Breast epithelium (tissue), 4 donors: ENCODE results near the gene PCYT2. TPM values are rescaled to one million over a fixed set of nuclear protein-coding genes. Genes with fewer than 3 reads are reported as not detected.

Experiments
- DNase-seq, 2 donors: peaks; one replicate each; pipeline ENCODE4 v3.0.0-alpha.2; 2019; ENCODE audit warnings: low spot score in 2 of 2
- H3K27ac ChIP-seq, 2 donors: fragments of 200-600 bp; sonication (generic) in 1 of 2; one replicate each; pipeline ENCODE4 v1.5.1; 2016 to 2019; ENCODE audit warnings: mild to moderate bottlenecking in 1 of 2
- H3K27me3 ChIP-seq, 2 donors: fragments of 200-600 bp; sonication (generic) in 1 of 2; one replicate each; pipeline versions ENCODE4 v1.5.1 to v1.6.0; 2017 to 2019; ENCODE audit warnings: control low read depth in 1 of 2, mild to moderate bottlenecking in 1 of 2
- H3K36me3 ChIP-seq: fragments of 200-600 bp; one replicate; pipeline ENCODE4 v1.5.1; 2019
- H3K4me1 ChIP-seq, 2 donors: fragments of 200-600 bp; sonication (generic); one replicate each; pipeline ENCODE4 v1.5.1; 2016 to 2019; ENCODE audit warnings: control low read depth in 1 of 2
- H3K4me3 ChIP-seq, 3 donors: fragments of 200-600 bp; sonication (generic); 1 replicate in 2 of 3; 2 replicates in 1 of 3; pipeline ENCODE4 v1.5.1; 2016 to 2019; ENCODE audit warnings: mild to moderate bottlenecking in 3 of 3, moderate library complexity in 2 of 3
- H3K9me3 ChIP-seq, 2 donors: fragments of 200-600 bp; sonication (generic) in 1 of 2; one replicate each; pipeline ENCODE4 v1.5.1; 2016 to 2019; ENCODE audit warnings: control low read depth in 1 of 2
- POLR2A ChIP-seq: fragments of 450-650 bp; IDR thresholded peaks from one replicate; pipeline ENCODE4 v1.6.1; 2016; ENCODE audit warnings: antibody characterized with exemption, mild to moderate bottlenecking, moderate library complexity
- POLR2AphosphoS5 ChIP-seq, 3 donors: sonication (generic); formaldehyde crosslinking; IDR thresholded peaks; one replicate each; pipeline ENCODE4 v1.6.1; 2017; ENCODE audit warnings: antibody characterized with exemption in 3 of 3
- intact Hi-C: fragments of 100-400 bp; cut with DNase I; formaldehyde crosslinking; loops from one replicate; pipeline ENCODE4 v1.15.1; 2023; ENCODE audit warnings: low total_unique reads
- total RNA-seq, 3 donors: library from RNA; depleted of rRNA; stranded (reverse); fragments of >200 nt; gene quantifications; one replicate each; pipeline ENCODE4 v1.1.0, GENCODE V29; 2016
- TF ChIP-seq, protein P1 (sequence below), 3 donors: fragments of 450-650 bp; IDR thresholded peaks; one replicate each; pipeline ENCODE4 v1.5.1; 2016 to 2017; ENCODE audit warnings: antibody characterized with exemption in 3 of 3, mild to moderate bottlenecking in 3 of 3, moderate library complexity in 3 of 3

PCYT2 gene
- total RNA-seq, 3 donors from 2014 or later: 22.9 to 69.4 (median 35.9) TPM

- TF ChIP-seq POLR2A (no peak), POLR2AphosphoS5 (IDR thresholded peaks at IDR 0.05) (no peak)
- TF ChIP-seq, protein P1, sequence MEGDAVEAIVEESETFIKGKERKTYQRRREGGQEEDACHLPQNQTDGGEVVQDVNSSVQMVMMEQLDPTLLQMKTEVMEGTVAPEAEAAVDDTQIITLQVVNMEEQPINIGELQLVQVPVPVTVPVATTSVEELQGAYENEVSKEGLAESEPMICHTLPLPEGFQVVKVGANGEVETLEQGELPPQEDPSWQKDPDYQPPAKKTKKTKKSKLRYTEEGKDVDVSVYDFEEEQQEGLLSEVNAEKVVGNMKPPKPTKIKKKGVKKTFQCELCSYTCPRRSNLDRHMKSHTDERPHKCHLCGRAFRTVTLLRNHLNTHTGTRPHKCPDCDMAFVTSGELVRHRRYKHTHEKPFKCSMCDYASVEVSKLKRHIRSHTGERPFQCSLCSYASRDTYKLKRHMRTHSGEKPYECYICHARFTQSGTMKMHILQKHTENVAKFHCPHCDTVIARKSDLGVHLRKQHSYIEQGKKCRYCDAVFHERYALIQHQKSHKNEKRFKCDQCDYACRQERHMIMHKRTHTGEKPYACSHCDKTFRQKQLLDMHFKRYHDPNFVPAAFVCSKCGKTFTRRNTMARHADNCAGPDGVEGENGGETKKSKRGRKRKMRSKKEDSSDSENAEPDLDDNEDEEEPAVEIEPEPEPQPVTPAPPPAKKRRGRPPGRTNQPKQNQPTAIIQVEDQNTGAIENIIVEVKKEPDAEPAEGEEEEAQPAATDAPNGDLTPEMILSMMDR (IDR thresholded peaks at IDR 0.05): no peak
- Histone ChIP-seq H3K36me3 (no peaks in the 10 kb centered on the region), H3K27ac (no peak overlapping the region), H3K4me3 (no peak overlapping the region), H3K4me1 (peaks cover 0 to 6% of the 10 kb centered on the region in 2 donors), H3K9me3 (no peaks in the 10 kb centered on the region), H3K27me3 (no peaks in the 10 kb centered on the region)
- intact Hi-C loops: no loop called here
- no peak for DNase-seq
These were observed 5.7 kb downstream of the PCYT2 start for GRCh38 chr17:81905424-81905875.

GRCh38 chr17:81904600-81905423 lies 6.4 kb downstream of the PCYT2 start:
- Histone ChIP-seq H3K27ac (no peak overlapping the region), H3K27me3 (no peaks in the 10 kb centered on the region), H3K4me1 (no peaks in the 10 kb centered on the region), H3K4me3 (no peak overlapping the region), H3K36me3 (no peaks in the 10 kb centered on the region), H3K9me3 (no peaks in the 10 kb centered on the region)
- DNase-seq: no peak
- intact Hi-C loops: no loop called here
- TF ChIP-seq POLR2A (no peak), POLR2AphosphoS5 (IDR thresholded peaks at IDR 0.05) (no peak)
- TF ChIP-seq, protein P1 (IDR thresholded peaks at IDR 0.05): no peak

DNA sequence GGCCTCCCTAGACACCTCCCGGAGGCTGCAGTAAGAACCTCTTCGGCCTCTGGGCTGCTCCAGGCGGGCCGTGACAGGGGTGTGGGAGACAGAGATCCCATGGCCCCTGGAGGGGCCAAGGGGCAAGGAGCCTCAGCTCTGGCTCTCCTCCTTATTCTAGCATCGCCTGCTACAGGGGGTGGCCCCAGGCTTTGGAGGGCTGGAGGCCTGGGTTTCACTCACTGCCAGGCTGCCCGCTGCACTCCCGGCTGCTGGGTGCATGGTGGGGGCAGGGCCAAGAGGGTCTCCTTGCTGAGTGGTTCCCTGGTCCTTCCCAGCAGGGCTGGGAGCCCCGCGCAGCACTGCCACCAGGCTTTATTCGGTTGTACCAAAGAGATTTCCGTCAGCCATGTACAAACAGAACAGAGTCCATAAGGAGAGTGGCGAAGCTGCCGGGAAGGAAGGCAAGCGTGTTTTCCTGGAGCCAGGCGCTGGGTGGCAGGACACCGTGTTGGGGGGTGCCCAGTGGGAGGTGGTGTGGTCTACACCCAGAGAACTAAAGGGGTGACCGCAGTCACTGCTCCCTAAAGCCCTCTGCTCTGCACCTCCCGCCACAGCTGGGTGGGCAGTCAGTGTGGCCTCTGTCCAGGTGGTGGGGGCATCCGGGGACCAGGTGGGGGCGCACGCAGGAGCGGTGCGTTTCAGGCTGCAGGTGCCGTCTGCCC lies 7.2 kb downstream of the PCYT2 start:
- Histone ChIP-seq H3K4me3 (no peak overlapping the region), H3K36me3 (no peaks in the 10 kb centered on the region), H3K9me3 (no peaks in the 10 kb centered on the region), H3K27ac (no peak overlapping the region), H3K4me1 (no peaks in the 10 kb centered on the region), H3K27me3 (no peaks in the 10 kb centered on the region)
- TF ChIP-seq, protein P1 (IDR thresholded peaks at IDR 0.05): no peak
- TF ChIP-seq POLR2AphosphoS5 (IDR thresholded peaks at IDR 0.05): no peak
- TF ChIP-seq POLR2A: no peak
- intact Hi-C loops: no loop called here
- DNase-seq: no peak

DNA sequence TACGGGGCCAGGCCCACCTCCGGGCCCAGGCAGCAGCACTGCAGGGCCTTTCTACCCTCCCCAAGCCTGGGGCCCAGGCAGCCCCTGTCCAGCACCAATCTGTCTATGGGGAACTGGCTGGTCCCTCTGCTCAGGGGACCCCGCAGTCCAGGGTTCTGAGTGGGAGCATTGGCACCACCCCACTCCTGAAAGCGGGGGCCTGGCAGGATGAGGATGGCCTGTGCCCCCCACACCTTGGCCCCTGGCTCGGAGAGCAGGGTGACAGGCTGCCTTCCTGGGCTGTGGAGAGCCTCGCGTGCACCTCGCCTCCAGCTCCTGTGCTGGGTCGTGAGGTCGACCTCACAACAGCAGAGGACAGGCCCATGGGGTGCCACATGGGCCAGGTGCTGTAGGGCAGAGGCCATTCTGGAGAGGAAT lies 7.8 kb downstream of the PCYT2 start:
- H3K4me1 ChIP-seq: no peaks in the 10 kb centered on the region
- DNase-seq: no peak
- no peaks in the 10 kb centered on the region for H3K27me3 ChIP-seq
- H3K4me3 ChIP-seq: no peak overlapping the region
- H3K36me3 ChIP-seq: no peaks in the 10 kb centered on the region
- intact Hi-C loops: no loop called here
- H3K27ac ChIP-seq: no peak overlapping the region
- TF ChIP-seq POLR2A (no peak), POLR2AphosphoS5 (IDR thresholded peaks at IDR 0.05) (no peak)
- TF ChIP-seq, protein P1 (IDR thresholded peaks at IDR 0.05): no peak
- no peaks in the 10 kb centered on the region for H3K9me3 ChIP-seq
